Activated gamma-delta T cell treated with anti-CD3 and anti-CD28 coated beads, Interleukin-2, amount 50 U/mL, for 16 hours (primary cell): ENCODE measurements around the gene SLC37A1.

Source experiments
- DNase-seq: peaks from one replicate; pipeline ENCODE4 v3.0.0-alpha.2; 2020; ENCODE audit warnings: low read depth

Gene SLC37A1

DNA sequence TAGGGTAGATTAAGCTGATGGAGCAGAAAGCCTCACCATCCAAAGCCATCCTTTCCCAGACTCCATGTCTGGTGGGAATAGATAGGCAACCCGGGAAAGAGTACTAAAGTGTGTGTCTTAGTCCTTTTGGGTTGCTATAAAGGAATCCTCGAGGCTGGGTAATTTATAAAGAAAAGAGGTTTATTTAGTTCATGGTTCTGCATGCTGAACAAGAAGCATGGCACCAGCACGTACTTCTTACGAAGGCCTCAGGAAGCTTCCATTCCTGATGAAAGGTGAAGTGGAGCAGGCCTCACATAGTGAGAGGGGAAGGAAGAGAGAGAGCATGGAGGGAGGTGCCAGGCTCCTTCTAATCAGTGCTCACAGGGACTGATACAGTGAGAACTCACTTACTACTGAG lies 6.2 kb upstream of the SLC37A1 start:
- no peak for DNase-seq

DNA sequence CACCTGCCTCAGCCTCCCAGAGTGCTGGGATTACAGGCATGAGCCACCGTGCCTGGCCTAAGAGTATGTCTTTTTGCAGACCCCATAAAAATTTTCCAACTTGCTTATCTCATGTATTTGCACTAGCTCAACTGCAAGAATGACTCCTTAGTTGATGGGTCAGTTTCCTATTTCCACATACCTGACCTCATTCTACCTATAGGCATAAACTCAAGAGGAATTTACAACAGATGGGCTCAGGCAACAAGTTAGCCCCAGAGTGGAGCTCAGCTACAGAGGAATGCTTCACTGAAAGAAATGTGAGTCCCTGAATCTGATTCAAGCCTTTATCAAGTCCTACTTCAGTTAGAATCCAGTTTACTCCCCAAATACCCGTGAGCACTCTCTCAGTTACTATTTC lies 5.3 kb upstream of the SLC37A1 start:
- no peak for DNase-seq

DNA sequence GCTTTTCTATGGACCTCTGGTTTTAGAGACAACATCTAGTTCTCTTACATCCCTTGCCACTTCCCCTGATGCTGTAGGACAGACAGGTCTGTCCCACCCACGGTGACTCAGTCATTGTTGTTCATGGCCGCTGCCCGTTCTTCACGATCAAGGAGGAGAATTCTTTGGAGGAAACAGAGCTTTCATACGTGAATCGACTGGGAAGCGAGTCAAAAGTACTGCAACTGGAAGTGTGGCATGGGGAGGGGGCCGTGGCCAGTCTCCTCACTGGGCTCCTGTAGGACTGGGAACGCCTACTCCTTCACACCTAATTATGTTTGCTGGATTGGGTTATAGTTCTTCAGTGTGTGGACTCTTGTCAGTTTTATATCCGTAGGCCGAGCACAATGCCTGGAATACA lies 4.4 kb upstream of the SLC37A1 start:
- no peak for DNase-seq

DNA sequence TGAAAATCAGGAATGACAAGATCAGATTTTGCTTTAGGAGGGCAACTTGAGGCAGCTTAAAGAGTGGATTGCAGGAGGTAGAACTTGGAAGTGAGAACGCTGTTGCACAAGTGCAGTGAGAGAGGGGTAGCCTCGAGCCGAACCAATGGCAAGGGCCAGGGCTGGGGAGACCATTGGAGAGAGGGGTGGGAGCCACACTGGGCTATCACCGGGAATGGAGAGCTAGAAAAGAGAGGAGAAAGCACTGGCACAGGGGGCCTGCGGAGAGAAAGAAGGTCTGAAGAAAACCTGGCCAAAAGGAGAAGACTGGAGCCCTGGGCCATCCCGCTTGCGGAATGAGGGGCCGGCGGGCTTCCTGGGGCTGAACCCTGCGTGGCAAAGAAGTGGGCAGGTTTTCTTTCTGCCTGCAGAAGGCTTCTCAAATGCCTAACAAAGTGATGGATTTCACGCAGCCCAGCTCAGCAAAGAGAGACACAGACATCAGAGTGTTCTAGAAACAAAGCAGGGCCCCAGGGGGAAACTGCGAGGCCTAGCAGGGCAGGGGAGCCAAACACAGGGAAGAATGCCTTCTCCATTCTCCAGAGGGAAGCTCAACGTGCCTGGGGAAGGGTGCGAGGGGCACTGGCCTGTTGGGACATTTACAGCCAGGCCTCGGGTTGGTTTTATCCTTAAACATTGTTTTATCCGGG lies 1.2 kb upstream of the SLC37A1 start:
- no peak for DNase-seq

DNA sequence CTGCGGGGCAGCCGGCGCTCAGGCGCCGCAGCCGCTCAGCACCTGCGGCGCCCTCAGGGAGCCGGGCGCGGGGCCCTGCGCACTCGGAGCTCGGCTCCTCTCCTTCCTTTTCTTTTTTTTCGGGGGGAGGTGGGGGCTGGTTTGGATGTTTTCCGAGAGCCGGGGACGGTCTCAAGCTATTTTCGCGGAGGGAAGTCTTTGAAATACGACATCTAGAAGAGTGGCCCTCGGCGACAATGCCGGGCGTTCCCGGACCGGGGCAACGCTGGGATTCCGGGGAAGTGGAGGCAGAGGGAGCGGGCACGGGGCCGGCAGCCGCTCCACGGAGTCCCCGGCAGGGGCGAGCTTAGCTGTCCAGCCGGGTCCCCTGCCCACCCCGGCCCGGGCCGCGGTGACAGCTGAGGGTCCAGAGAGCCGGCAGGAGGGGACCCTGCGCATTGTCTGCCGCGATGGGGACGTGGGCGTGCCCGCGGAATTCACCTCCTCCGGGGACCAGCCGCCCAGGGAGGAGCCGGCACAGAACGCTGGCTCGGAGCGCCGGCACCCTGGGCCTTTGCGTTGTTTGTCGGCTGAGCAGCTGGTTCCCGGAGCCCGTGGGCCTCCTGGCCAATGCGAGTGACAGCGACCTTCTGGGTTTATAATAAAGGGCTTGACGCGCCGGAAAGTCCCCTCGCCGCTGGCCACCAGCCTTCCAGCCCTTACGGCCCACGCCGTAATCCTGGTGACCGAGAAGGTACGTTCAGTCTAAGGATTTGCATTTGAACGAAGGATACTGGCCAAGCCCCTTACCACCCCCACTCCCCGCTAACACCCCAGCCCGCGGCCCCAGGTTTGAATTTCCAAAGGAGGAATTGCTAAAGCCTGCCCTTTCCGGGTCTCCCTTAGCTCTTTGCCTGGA lies 582 bp downstream of the SLC37A1 start:
- DNase-seq = peak; percentile 50

DNA sequence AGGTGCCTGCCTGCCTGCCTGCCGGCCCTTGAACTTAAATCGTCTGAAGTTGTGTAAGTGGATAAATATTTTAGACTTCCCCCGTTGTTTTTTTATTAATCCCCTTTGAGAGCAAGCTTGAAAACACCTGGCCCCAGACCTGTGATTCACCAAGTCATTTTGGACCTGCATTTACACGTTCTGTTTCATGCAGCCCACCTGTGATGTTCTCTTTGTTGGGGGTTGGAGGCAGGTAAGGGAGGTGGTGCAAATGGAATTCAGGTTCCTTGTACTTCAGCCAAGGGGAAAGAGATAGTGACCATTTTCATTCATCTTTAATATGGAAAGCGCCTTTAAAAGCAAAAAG lies 1.2 kb downstream of the SLC37A1 start:
- DNase-seq = no peak

DNA sequence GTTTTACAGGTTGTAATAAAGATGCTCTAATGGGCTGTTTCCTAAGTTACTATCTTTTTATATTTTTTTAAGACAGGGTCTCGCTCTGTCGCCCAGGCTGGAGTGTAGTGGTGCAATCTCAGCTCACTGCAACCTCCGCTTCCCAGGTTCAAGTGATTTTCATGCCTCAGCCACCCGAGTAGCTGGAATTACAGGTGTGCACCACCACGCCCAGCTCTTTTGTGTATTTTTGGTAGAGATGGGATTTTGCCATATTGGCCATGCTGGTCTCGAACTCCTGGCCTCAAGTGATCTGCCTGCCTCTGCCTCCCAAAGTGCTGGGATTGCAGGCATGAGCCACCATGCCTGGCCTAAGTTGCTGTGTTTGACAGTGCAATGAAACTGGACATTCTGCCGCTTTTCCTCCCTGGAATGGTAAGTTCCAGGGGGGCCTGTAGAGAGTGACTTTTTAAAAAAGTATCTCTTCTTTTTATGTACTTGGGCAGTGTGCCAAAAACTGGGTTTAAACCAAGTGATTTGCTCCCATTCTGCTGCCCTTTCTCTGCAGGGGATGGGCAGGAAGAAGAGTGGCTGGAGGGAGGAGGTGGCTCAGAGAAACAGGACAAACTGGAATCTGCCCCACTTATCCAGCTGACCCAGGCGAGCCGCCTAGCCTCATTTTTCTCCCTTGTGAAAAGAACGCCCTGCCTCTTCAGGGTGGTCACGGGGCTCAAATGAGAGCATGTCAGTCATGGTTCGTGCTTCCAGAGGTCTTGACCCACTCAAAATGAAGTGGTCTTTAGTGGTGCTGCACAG lies 2.3 kb downstream of the SLC37A1 start:
- no peak for DNase-seq

DNA sequence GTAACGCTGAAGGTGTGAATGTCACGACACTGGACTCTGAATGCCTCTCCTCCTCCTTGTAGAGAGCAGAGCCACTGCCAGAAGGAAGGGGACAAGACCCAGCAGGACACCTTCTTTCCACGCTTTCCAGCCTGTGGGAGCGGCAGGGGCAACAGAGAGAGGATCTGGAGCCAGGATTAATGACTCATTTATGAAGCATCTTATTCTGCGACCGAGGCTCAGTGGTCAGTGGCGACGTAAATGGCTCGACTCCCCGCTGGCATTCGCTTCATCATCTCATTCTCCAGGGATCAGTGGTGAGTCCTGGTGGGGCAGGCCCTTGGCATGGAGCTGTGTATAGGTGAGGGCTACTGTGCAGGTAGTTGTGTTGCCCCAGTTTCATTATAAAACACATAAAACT lies 4.6 kb downstream of the SLC37A1 start:
- DNase-seq = no peak

DNA sequence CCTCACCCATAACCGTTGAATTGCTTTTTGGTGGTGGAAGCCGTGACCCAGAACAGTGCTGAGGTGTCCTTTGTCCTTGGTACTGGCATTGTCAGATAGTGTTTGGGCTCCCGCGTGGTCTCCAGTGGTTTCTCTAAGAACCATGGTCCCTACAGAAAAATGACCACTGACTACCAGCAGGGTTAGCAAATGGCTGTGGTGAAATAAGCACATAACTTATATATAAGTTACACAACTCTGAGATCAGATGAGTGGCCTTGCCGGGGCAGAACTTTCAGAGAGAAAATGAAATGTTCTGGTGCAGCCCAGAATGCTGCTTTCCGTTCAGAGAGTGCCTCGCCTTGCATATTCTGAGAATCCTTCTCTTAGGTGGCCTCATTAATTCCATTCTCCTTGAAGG lies 5.0 kb downstream of the SLC37A1 start:
- DNase-seq = no peak

DNA sequence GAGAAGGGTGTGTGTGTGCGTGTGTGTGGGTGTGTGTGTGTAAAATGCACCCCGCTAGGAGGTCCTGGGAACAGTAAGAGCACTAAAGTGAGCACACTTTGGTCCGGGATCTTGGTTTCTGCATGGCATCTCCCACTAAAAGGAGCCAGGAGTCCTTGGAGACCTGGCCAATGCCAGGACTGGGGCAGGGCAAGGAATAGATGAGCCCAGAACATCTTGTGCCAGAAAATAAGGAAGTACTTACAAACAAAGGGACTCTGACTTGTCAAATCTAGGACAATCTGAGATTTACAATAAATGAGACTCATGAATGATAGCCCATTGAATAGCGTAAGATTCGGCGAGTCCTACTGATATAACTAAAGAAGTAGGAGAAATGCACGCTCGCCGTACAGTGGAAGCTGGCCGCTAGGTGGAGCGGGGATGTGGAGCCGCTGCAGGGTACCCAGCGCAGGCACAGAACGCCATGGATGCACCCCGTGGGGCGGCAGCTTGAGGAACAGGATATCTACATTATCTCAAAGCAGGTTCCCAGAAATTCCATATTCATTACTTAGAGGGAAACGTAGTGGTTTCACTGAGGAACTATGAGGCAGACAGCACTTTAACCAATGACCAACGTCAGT lies 7.1 kb downstream of the SLC37A1 start:
- no peak for DNase-seq

DNA sequence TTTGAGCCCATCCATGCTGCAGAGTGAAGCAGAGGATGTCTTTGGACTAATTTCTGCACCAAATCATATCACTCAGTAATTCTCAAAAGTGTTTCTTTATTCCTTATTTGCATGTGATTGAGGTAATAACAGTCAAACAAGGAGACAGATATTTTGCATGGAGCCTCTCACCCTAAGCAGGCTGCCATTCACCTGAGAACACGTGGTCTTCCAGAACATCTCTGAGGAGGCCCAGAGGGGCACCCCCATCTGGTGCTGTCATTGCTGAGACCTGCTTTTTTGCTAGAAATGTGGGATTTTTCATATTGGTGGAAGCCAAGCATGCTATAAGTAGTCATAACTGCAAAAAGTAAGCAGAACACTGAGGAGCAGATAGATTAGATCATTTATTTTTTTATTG lies 7.7 kb downstream of the SLC37A1 start:
- DNase-seq = no peak

DNA sequence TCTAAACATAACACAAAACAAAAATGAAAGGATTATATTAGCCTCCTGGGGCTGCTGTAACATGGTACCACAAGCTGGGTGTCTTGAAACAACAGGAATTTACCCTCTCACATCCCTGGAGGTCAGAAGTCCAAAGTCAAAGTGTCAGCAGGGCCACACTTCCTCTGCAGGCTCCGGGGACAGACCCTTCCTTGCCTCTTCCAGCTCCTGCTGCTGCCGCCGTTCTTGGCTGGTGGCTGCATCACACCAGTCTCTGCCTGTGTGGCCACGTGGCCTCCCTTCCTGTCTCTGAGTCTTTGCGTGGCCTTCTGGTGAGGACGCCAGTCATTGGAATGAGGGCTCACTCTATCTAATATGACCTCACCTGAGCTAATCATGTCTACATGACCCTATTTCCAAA lies 8.2 kb downstream of the SLC37A1 start:
- DNase-seq = no peak

DNA sequence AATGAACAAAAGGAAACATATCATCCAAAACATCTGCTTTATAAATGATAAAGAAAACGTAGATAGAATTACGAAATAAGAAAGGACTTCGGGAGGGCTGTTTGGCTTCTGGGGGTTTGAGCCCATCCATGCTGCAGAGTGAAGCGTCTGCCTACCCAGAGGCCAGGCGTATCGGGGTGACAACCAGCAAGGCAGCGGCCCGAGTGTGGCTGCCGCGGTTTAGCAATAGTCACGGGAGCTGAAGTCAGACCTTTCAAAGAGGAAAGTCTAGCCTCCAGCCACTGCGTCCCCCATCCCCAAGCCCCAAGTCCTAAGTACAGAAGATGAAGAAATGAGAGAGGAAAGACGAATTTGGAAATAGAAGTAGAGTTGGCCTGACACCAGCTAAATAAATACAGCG lies 8.6 kb downstream of the SLC37A1 start:
- no peak for DNase-seq

DNA sequence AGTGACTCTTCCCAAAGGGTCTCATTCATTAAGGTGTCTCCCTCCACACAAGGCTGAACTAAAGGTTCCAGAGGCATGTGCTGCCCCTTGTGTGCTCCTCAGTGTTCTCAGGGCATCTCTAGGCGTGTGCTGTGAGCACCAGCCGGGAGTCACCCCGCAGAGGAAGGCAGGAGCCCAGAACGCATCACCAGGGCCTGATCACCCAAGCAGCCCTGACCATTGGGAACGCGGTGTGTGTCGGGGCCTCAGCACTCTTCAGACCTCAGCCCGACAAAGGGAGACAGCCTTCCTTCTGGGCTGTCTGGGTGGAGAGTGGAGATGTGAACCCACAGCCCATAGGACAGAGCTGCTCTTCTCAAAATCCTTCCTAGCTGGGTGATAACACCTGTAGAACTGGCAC lies 9.1 kb downstream of the SLC37A1 start:
- no peak for DNase-seq

DNA sequence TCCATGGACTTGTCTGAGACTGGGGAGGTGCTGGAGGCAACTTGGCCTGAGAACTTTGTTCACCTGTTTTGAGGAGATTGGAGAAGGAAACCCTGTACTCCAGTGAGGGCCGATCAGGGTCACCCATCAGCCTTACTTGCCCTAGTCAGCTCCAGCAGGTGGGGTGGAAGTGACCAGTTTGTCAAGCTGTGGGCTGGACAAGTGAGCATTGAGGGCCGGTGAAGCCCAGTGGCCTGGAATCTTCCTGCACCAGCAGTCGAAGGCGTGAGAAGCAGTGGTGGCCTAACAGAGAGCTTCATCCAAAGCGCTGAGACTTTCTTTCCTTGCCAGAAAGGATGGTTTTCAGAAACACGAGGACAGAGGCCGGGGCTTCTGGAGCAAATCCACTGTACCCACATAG lies 9.6 kb downstream of the SLC37A1 start:
- DNase-seq = no peak

DNA sequence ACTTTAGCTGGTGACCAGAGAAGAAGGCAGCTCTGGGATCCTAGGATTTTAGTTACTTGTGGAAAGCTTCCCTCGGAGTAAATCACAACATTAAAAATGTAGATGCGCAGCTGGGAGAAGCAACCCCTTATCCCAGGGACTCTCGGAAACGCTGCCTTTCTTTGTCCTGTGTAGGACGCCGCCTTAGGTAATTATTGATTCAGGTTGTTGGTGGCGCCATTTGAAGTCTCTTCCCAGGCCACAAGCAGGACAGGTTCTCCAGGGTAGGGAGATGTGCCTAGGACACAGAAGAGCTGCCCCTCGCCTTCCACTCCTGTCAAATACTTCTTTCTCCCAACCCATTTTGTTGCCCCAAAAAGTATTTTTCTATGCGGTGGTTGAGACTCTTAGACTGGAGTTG lies 10.3 kb downstream of the SLC37A1 start:
- no peak for DNase-seq

DNA sequence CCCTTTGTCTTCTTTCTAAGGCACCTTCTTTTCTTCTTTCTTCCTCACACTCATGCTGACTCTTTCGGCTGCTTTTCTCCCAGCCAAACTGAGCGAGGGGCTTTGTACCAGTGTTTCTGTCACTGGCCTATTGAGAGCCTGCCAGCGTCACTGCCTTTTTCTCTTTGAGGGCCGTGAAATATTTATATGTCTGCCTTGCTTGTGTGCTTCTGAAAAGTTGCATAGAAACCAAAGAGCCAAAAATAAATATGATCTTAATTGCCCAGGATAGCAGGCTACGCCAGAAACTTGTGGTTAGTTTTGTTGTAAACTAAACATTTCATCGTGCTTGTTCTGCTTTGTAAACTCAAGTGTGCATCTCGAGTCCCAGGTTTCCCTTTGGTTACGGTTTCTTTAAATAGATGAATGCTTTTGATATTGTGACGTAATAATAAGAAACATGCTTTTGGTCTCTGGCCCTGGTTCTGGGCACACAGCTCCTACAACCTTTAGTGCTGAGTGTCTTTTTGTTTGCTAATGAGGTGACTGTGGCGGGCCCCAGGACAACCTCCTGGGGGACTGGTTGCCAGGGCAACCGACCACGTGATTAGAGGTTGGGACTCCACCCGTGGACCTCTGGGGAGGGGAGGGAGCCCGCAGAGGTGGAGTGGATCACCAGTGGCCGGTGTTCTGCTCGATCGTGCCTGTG lies 10.8 kb downstream of the SLC37A1 start:
- peak; percentile 38 for DNase-seq

DNA sequence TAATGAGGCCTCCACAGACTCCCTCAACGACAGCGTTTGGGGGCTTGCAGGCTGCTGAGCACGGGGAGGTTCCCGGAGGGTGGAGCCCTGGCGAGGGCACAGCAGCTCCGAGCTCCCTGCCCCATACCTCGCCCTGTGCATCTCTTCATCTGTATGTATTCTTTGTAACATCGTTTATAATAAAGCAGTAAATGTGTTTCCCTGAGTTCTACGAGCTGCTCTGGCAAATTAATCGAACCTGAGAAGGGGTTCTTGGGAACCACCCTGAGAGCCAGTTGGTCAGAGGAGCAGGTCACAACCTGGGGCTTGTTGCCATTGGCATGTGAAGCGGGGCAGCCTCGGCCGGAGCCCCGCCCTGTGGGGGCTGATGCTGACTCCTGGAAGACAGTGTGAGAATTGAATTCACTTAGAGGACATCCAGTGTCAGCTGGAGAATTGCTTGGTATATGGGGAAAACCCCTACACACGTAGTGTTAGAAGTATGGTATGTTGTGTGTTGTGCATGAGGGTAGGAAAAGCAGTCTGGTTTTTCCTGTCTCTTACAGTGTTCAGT lies 11.5 kb downstream of the SLC37A1 start:
- no peak for DNase-seq

DNA sequence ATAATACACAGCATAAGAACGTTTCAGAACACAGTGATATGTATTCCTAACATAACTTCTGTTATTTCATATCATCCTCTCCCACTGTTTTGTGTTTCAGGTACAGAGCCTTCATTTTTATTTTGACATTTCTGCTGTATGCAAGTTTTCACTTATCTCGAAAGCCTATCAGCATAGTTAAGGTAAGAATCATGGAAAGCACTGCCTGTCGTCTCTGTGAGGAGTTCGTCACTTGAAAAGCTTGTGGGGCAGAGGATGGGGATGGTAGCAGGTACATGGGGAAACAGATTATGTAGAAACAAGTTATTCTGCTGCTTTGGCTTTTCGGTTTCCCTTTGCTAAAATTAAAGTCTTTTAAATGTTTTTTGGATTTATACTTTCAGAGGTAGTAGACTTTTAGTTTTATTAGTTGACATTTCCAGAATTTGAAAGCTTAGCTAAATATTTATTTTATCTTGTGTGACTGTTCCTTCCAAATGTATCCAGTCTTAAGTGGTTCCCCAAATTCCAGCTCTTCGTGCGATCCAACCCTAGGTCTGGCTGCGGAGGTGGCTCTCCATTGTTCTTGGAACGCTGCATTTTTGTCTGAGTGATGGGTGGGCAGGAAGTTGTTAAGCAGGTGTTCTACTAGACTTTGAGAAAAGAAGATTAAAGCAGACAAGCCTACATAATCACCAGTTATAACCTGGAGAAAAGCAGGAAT lies 12.2 kb downstream of the SLC37A1 start:
- DNase-seq = no peak

DNA sequence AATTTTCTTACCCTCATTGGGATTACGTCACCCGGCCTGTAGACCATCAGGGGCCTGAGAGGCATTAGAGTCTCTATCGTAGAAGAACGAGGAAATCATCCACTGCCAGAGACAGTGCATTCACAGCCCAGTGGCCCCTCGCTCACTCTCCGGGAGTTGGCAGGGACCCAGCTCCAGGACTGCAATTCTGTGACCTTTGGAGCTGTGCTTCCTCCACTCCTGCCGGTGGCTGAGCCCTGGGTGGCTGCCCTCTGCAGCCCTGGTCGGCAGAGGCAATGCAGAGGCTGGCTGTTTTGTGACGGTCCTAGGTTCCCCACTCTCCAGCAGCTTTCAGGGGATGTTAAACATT lies 12.7 kb downstream of the SLC37A1 start:
- no peak for DNase-seq

DNA sequence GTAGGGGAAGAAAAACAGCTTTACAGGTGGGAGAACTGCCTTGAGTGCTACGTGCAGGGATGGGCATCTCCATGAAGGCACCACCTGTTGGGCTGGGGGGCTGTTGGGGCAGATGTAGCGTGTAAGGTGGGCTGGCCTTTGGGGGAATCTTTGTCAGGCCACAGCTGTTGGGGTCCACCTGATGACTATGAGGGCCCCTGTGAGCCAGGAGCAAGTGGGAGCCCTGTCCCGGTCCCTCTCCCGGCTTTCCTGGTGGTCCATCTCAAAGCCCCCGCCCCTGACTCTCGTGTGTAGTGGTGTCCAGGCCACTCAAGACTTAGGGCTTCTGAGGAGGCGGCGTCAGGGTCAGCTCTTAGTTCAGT lies 13.5 kb downstream of the SLC37A1 start:
- no peak for DNase-seq
